Thymus (tissue), 11 donors: ENCODE measurements around the gene TNFAIP8. TPM values are rescaled to one million over a fixed set of nuclear protein-coding genes. Genes with fewer than 3 reads are reported as not detected.
A peak's percentile ranks its signal among the peaks of the same experiment; 100 is the strongest.

Experiments used
- DNase-seq, 9 donors: peaks; one replicate each; pipeline ENCODE4 v3.0.0-alpha.2; 2013; ENCODE audit warnings: low spot score in 9 of 9, low read depth in 6 of 9, missing footprints in 1 of 9
- H3K27ac ChIP-seq, 2 donors: one replicate each; pipeline ENCODE4 v1.5.1; 2013; ENCODE audit warnings: control low read depth in 1 of 2, low read depth in 1 of 2, low read length in 1 of 2, mild to moderate bottlenecking in 1 of 2, moderate library complexity in 1 of 2
- H3K27me3 ChIP-seq, 2 donors: one replicate each; pipeline ENCODE4 v1.5.1; 2013; ENCODE audit warnings: low read length in 1 of 2; ENCODE audit not compliant: control insufficient read depth in 2 of 2, insufficient read depth in 1 of 2
- H3K36me3 ChIP-seq, 2 donors: one replicate each; pipeline ENCODE4 v1.5.1; 2013; ENCODE audit warnings: low read length in 1 of 2, mild to moderate bottlenecking in 1 of 2, moderate library complexity in 1 of 2; ENCODE audit not compliant: control insufficient read depth in 2 of 2, insufficient read depth in 2 of 2
- H3K4me1 ChIP-seq, 2 donors: one replicate each; pipeline ENCODE4 v1.5.1; 2013; ENCODE audit warnings: low read length in 2 of 2; ENCODE audit not compliant: control insufficient read depth in 2 of 2, insufficient read depth in 2 of 2
- H3K4me3 ChIP-seq, 2 donors: one replicate each; pipeline ENCODE4 v1.5.1; 2013; ENCODE audit warnings: low read length in 2 of 2, control low read depth in 1 of 2, mild to moderate bottlenecking in 1 of 2
- H3K9me3 ChIP-seq, 2 donors: one replicate each; pipeline ENCODE4 v1.5.1; 2013; ENCODE audit warnings: low read length in 1 of 2, mild to moderate bottlenecking in 1 of 2; ENCODE audit not compliant: control insufficient read depth in 2 of 2, insufficient read depth in 1 of 2
- WGBS: extraction: QIAGEN DNeasy Blood & Tissue Kit; methylation state at CpG from one replicate; pipeline ENCODE4 v1.1.7; 2013; 5-methylcytosine and 5-hydroxymethylcytosine counted together
- polyA plus RNA-seq: library from polyadenylated mRNA; stranded (reverse); fragments of 200-250 nt; gene quantifications from one replicate; pipeline ENCODE4 v1.2.3, GENCODE V29; 2013
- total RNA-seq: library from RNA; stranded (reverse); fragments of 120-200 nt; gene quantifications from one replicate; pipeline ENCODE4 v1.2.4, GENCODE V29; 2013
- donor health status: healthy.

Gene TNFAIP8
- total and polyA plus RNA-seq, 2 donors: 94.1 to 119 TPM

DNA sequence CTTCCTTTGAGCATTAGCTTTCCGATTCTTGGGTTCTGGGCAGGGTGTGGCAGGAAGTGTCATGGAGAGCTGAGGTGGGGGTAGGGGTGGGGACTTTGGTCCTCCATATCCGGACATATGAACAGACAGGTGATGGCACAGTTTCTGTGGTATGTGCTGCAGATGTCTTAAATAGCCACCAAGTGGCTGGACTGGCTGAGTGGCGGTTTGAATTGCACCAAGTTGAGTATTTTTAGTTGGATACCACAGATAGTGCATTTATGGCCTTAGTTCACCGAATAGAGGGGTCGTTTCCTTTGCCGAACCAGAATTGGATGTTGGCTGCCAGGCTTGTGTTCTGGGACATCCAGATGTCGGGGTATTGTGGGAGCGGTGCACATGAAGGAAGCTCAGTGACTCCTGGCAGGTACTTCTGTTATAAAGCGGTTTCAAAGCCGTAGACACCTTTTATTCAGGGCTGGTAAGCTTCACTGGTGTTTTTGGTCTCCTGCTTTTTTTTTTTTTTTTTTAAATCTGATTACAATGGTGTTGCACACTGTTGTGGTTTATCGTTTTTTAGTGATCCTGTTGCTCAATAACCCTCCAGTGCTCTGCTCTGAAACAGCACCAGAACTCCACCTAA is 15.1 kb upstream of the TNFAIP8 start:
- DNase-seq: peak in 1 of 9 donors; percentile 56
- WGBS: 48% methylated on average over 11 of the region's 11 CpGs
- peaks cover 0 to 6% of the 10 kb centered on the region in 2 donors for H3K36me3 ChIP-seq
- H3K4me3 ChIP-seq: no peak overlapping the region
- peaks cover 72 to 81% of the 10 kb centered on the region in 2 donors for H3K4me1 ChIP-seq
- no peaks in the 10 kb centered on the region for H3K27me3 ChIP-seq
- H3K9me3 ChIP-seq: no peaks in the 10 kb centered on the region
- H3K27ac ChIP-seq: peak overlapping the region; percentile 56 to 81

DNA sequence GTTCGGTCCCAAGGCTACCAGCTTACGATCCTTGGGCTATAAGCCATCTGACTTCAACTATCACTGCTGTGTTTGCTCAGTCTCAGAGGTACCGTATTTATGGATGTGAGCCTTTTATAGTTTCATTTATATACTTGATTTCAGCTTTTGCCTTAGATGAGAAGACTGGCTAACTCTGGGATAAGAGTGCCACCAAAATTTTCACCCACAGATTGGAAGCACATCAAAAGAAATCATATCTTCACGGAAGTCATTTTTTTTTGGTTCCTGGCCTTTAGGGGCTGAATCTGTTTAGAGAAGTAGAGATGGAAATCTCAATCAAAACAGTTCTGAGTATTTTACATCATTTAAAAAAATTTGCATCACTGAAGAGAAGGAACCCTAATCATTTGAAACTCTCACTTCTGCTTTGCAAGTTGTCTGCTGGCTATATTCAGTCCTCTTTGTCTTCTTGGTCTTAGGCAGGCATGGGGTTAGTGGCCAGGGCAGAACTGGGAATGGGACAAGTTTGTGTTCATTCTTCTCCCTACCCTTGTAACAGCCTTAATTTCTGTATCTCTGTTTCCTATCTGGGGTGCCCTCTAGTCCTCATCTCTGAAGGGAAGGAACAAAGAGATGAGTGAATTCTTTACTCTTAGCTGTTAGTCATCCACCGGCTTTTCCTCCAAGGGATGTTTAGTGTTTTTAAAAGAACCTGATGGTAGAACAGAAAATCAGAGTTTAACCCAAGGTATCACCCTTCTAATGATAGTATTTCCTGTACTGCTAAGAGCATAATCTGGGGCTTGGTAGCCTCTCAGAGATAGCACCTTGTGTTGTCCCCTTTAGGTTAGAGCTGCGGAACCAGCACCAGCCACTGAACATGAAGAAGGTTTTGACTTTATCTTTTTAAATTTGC is 14.1 kb upstream of the TNFAIP8 start:
- H3K27me3 ChIP-seq: no peaks in the 10 kb centered on the region
- H3K9me3 ChIP-seq: no peaks in the 10 kb centered on the region
- no peak for DNase-seq
- H3K4me3 ChIP-seq: no peak overlapping the region
- H3K4me1 ChIP-seq: peaks cover 71 to 77% of the 10 kb centered on the region in 2 donors
- H3K27ac ChIP-seq: peak overlapping the region in 1 of 2 donors; percentile 56
- WGBS: 74% methylated on average over 6 of the region's 6 CpGs
- H3K36me3 ChIP-seq: peaks cover 0 to 11% of the 10 kb centered on the region in 2 donors

DNA sequence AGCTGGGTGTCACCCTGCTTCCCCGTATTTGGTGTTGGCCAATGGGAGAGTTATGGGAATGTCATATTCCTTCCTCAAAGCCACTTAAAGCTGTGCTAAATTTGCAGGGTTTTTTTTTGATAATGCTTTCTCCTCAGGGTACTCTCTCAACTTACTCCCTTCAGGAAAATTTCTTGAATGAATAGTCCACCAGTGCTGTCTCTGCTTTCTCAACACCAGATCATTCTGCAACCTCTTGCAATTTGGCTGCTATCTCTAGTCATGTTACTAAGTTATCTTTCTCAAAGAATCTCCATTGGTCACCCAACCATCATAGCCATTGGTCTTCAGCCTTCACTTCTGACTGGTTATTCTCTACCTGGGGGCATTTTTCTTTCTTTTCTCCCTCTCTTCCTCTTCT is 13.4 kb upstream of the TNFAIP8 start:
- peaks cover 0 to 9% of the 10 kb centered on the region in 2 donors for H3K36me3 ChIP-seq
- no peak overlapping the region for H3K4me3 ChIP-seq
- H3K27ac ChIP-seq: no peak overlapping the region
- no peaks in the 10 kb centered on the region for H3K27me3 ChIP-seq
- no peak for DNase-seq
- WGBS: 94% methylated on average over 1 of the region's 1 CpG
- peaks cover 64 to 70% of the 10 kb centered on the region in 2 donors for H3K4me1 ChIP-seq
- H3K9me3 ChIP-seq: no peaks in the 10 kb centered on the region

DNA sequence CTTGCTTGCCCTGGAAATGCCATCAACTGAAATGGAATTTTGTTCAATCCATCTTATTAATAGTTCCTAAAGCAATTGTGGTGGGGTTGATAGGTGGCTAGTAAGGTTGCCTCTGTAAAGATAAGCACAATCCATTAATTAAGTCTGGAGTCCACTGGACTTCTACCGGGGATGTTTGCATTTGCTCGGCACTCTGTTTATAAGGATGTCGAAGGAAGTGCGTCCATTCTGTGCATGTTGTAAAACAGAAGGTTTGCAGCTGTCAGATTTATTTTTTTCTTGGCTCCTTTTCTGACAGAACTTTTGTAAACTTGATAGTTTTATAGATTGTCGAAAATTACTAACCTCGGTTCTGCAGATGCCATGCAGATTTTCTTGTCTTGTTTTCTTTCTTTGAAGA is 12.8 kb upstream of the TNFAIP8 start:
- Histone ChIP-seq H3K4me3 (no peak overlapping the region), H3K27ac (no peak overlapping the region), H3K27me3 (no peaks in the 10 kb centered on the region), H3K9me3 (no peaks in the 10 kb centered on the region), H3K4me1 (peaks cover 58 to 66% of the 10 kb centered on the region in 2 donors), H3K36me3 (peaks cover 0 to 10% of the 10 kb centered on the region in 2 donors)
- DNase-seq: no peak
- WGBS: 97% methylated on average over 6 of the region's 6 CpGs

DNA sequence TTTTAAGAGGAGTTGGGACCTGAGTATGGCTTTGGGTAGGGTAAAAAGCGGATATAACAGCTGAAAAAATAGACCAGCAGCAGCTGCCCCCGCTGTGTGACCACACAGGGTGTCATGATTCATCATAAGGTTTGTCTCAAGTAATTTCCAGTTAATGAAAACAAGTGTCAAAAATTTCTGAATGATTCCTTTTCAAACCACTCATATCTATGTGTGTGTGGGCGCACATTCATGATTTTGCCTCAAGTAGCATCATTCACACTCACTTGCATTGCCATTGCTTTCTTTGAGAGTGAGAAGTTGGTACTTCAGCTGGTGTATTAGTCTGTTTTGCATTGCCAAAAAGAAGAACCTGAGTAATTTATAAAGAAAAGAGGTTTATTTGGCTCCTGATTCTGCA is 12.1 kb upstream of the TNFAIP8 start:
- Histone ChIP-seq H3K4me1 (peaks cover 51 to 59% of the 10 kb centered on the region in 2 donors), H3K27ac (no peak overlapping the region), H3K9me3 (no peaks in the 10 kb centered on the region), H3K27me3 (no peaks in the 10 kb centered on the region), H3K4me3 (no peak overlapping the region), H3K36me3 (peaks cover 0 to 11% of the 10 kb centered on the region in 2 donors)
- DNase-seq: no peak
- WGBS: 97% methylated on average over 3 of the region's 3 CpGs

DNA sequence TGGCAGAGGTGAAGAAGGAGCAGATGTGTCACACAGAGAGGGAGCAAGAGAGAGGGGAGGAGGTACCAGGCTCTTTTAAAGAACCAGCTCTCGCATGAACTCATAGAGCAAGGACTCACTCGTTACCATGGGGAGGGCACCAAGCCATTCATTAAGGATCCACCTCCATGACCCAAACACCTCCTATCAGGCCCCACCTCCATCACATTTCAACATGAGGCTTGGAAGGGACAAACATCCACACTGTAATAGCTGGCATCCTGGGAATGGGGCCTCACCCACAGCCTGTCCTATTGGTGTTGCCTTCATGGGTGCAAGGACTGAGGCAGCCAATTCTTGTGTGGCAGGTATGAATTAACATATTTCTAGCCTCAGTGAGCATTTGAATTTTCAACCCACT is 11.6 kb upstream of the TNFAIP8 start:
- 71% methylated on average over 2 of the region's 2 CpGs for WGBS
- no peak for DNase-seq
- Histone ChIP-seq H3K27me3 (no peaks in the 10 kb centered on the region), H3K4me1 (peaks cover 46 to 54% of the 10 kb centered on the region in 2 donors), H3K36me3 (peaks cover 0 to 11% of the 10 kb centered on the region in 2 donors), H3K27ac (no peak overlapping the region), H3K4me3 (no peak overlapping the region), H3K9me3 (no peaks in the 10 kb centered on the region)

DNA sequence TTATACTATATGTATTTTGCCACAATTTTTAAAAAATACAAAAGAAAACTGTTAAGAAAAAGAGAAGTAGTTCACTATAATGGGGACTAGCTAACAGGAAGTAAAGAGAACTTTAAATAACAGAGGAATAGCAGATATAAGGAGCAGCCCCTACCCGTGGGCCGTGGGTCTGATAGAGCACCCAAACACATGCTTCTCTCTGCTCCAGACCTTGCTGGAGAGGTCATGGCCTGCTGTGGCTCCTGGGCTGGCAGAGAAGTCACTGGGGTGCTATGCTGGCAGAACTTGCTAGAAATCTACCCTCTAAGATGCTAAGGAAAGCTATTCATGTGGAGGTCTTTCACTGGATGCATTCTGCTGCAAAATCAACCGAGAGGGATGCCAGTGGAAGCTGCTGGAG is 10.0 kb upstream of the TNFAIP8 start:
- Histone ChIP-seq H3K9me3 (no peaks in the 10 kb centered on the region), H3K4me3 (no peak overlapping the region), H3K27ac (peak overlapping the region in 1 of 2 donors; percentile 36), H3K4me1 (peaks cover 32 to 39% of the 10 kb centered on the region in 2 donors), H3K36me3 (peaks cover 0 to 15% of the 10 kb centered on the region in 2 donors), H3K27me3 (no peaks in the 10 kb centered on the region)
- DNase-seq: no peak
- 51% methylated on average over 3 of the region's 3 CpGs for WGBS

DNA sequence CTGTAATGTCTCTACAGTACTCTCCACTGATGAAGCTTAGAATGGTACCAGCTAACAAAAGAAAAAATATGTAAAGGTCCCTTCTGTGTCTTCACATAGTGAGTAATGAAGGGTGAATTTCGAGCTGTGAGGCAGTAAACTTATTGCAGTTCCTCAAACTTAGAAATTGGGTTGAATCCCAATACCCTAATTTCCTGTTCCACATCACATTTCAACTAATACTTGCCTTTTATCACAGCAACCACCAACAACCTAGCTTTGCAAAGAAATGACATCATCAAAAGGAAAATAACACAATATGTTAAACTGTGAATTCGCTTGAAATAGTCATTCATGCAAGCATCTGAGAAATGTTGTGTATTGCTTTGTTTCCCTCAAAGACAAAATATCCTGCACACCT is 9.4 kb upstream of the TNFAIP8 start:
- Histone ChIP-seq H3K27ac (no peak overlapping the region), H3K4me3 (no peak overlapping the region), H3K9me3 (no peaks in the 10 kb centered on the region), H3K27me3 (no peaks in the 10 kb centered on the region), H3K4me1 (peaks cover 31 to 34% of the 10 kb centered on the region in 2 donors), H3K36me3 (peaks cover 0 to 15% of the 10 kb centered on the region in 2 donors)
- WGBS: 88% methylated on average over 2 of the region's 2 CpGs
- DNase-seq: no peak

DNA sequence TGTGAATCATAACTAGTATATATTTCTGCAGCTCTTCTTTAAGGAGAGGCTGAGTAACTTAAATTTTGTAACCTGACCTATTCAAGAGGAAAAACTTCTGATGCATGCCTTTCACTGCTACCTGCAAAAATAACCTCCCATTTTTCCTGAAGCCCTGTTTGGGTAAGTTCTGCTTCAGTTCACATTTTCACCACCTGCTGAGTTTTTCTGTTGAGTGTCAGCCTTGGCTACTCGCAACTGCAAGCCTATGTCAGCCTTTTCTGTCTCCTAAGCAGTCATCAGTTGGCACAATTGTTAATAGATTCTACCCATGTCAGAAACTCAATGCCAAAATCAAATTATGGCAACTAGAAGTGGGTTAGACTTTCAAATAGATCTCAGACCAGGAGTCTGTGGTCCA is 8.2 kb upstream of the TNFAIP8 start:
- Histone ChIP-seq H3K9me3 (no peaks in the 10 kb centered on the region), H3K27ac (no peak overlapping the region)

More for the DNA sequence above, 8.2 kb upstream of the TNFAIP8 start:
- Histone ChIP-seq H3K36me3 (peaks cover 0 to 15% of the 10 kb centered on the region in 2 donors), H3K4me3 (no peak overlapping the region), H3K27me3 (no peaks in the 10 kb centered on the region), H3K4me1 (peaks cover 20 to 23% of the 10 kb centered on the region in 2 donors)
- no peak for DNase-seq
- WGBS: 63% methylated on average over 1 of the region's 1 CpG
